HCT116 (cell line): ENCODE data around the gene PCSK6. TPM values are rescaled to one million over a fixed set of nuclear protein-coding genes. Genes with fewer than 3 reads are reported as not detected.

Experiments used
- ATAC-seq: fragments of 200-7000 bp; cut with Tn5 transposase; 2 replicates; pipeline ENCODE4 v1.9.1; 2020; ENCODE audit warnings: mild to moderate bottlenecking, moderate library complexity
- BruUV-seq: library from RNA; stranded (reverse); fragments of 400-500 nt; replicated peaks from 2 replicates; lab custom pipeline; 2021; lab: Mats Ljungman, UMichigan
- CTCF ChIA-PET: fragments of 300-600 bp; sonication (Branson Sonifier 250); formaldehyde crosslinking; loops from one replicate; lab custom pipeline; 2021; ENCODE audit warnings: antibody characterized with exemption; lab: Charles Lee
- POLR2A ChIA-PET: fragments of 300-600, 350-600 bp; sonication (Branson Sonifier 250); formaldehyde crosslinking; loops from one replicate; lab custom pipeline; 2021; ENCODE audit warnings: antibody characterized with exemption; lab: Charles Lee
- RAD21 ChIA-PET, 2 experiments: fragments of 300-600 bp; sonication (Branson Sonifier 250); formaldehyde crosslinking; loops; one replicate each; lab custom pipeline; 2023; ENCODE audit warnings: low total read pairs in 2 of 2; ENCODE audit not compliant: uncharacterized antibody in 2 of 2, unreplicated experiment in 2 of 2, low non-redundant PET in 1 of 2; lab: Charles Lee
- DNase-seq: peaks from one replicate; pipeline ENCODE4 v3.0.0-alpha.2; 2010; ENCODE audit warnings: low read depth, low spot score
- H2AFZ ChIP-seq: fragments of 200-600 bp; shearing (Covaris generic), sonication (generic); 2 replicates; pipeline ENCODE4 v1.6.1; 2017; ENCODE audit warnings: low read depth, mixed run types, mixed read lengths, antibody characterized with exemption, low read length; ENCODE audit not compliant: poor library complexity, severe bottlenecking
- H3K27ac ChIP-seq: 2 replicates; pipeline ENCODE4 v1.5.1; 2012; ENCODE audit warnings: low read depth, low read length
- H3K27me3 ChIP-seq: fragments of 200-600 bp; sonication (generic); 2 replicates; pipeline ENCODE4 v1.6.1; 2016; ENCODE audit warnings: mixed run types, low read length, mixed read lengths; ENCODE audit not compliant: insufficient read depth
- H3K36me3 ChIP-seq, 2 experiments: fragments of 200-500 bp in 1 of 2; fragments of 200-600 bp in 1 of 2; sonication (Bioruptor generic) in 1 of 2; sonication (generic) in 1 of 2; 2 replicates each; pipeline versions ENCODE4 v1.5.1 to v1.6.1; 2014 to 2016; ENCODE audit warnings: low read length in 2 of 2, inconsistent platforms in 1 of 2, mixed read lengths in 1 of 2, mixed run types in 1 of 2; ENCODE audit not compliant: insufficient read depth in 2 of 2, control insufficient read depth in 1 of 2
- H3K4me1 ChIP-seq, 2 experiments: fragments of 200-600 bp in 1 of 2; sonication (generic) in 1 of 2; 2 replicates each; pipeline versions ENCODE4 v1.5.1 to v1.6.1; 2012 to 2017; ENCODE audit warnings: low read length in 2 of 2, inconsistent platforms in 1 of 2, mild to moderate bottlenecking in 1 of 2, mixed read lengths in 1 of 2, mixed run types in 1 of 2, moderate library complexity in 1 of 2; ENCODE audit not compliant: insufficient read depth in 2 of 2, control insufficient read depth in 1 of 2
- H3K4me2 ChIP-seq: fragments of 200-600 bp; sonication (generic); 2 replicates; pipeline ENCODE4 v1.6.1; 2017; ENCODE audit warnings: mixed run types, low read length, mixed read lengths
- H3K4me3 ChIP-seq, 2 experiments: fragments of 200-600 bp in 1 of 2; sonication (generic) in 1 of 2; replicated peaks in 1 of 2; 2 replicates each; pipeline ENCODE4 v1.5.1; 2011 to 2016; ENCODE audit warnings: low read length in 2 of 2, control low read depth in 1 of 2, low read depth in 1 of 2, mild to moderate bottlenecking in 1 of 2, mixed read lengths in 1 of 2, mixed run types in 1 of 2
- H3K79me2 ChIP-seq: fragments of 200-600 bp; sonication (generic); 2 replicates; pipeline ENCODE4 v1.6.1; 2017; ENCODE audit warnings: mild to moderate bottlenecking, mixed run types, low read length, moderate library complexity, mixed read lengths; ENCODE audit not compliant: insufficient read depth
- H3K9ac ChIP-seq: fragments of 200-600 bp; sonication (generic); 2 replicates; pipeline ENCODE4 v1.6.1; 2016; ENCODE audit warnings: low read length, mixed read lengths
- H3K9me2 ChIP-seq: fragments of 200-600 bp; sonication (generic), shearing (Covaris generic); 2 replicates; pipeline ENCODE4 v1.6.1; 2017; ENCODE audit warnings: mixed run types, mild to moderate bottlenecking, moderate library complexity; ENCODE audit not compliant: insufficient read depth
- H3K9me3 ChIP-seq, 2 experiments: fragments of 200-500 bp in 1 of 2; fragments of 200-600 bp in 1 of 2; sonication (Bioruptor generic) in 1 of 2; sonication (generic) in 1 of 2; 2 replicates each; pipeline ENCODE4 v1.6.1; 2014 to 2017; ENCODE audit warnings: low read length in 2 of 2, mixed read lengths in 2 of 2, inconsistent platforms in 1 of 2, low read depth in 1 of 2, mild to moderate bottlenecking in 1 of 2, mixed run types in 1 of 2, moderate library complexity in 1 of 2; ENCODE audit not compliant: control insufficient read depth in 1 of 2, insufficient read depth in 1 of 2
- H4K20me1 ChIP-seq: fragments of 200-600 bp; sonication (generic), shearing (Covaris generic); 2 replicates; pipeline ENCODE4 v1.6.1; 2017; ENCODE audit warnings: mixed run types, mild to moderate bottlenecking, moderate library complexity; ENCODE audit not compliant: insufficient read depth
- CBX3 ChIP-seq: IDR thresholded peaks from 2 replicates; pipeline ENCODE4 v1.6.1; 2012; ENCODE audit warnings: low read depth
- CEBPB ChIP-seq: IDR thresholded peaks from 2 replicates; pipeline ENCODE4 v1.6.1; 2012; ENCODE audit warnings: low read depth
- CTCF ChIP-seq, 3 experiments: fragments of 200-600 bp in 1 of 3; sonication (generic) in 1 of 3; IDR thresholded peaks in 2 of 3; conservative IDR thresholded peaks in 1 of 3; 2 replicates each; pipeline ENCODE4 v1.5.1; 2012 to 2017; ENCODE audit warnings: low read depth in 2 of 3, low read length in 2 of 3, antibody characterized with exemption in 1 of 3, borderline replicate concordance in 1 of 3, control low read depth in 1 of 3, mild to moderate bottlenecking in 1 of 3, mixed read lengths in 1 of 3, mixed run types in 1 of 3, moderate library complexity in 1 of 3; ENCODE audit not compliant: insufficient read depth in 1 of 3
- EGR1 ChIP-seq: IDR thresholded peaks from 2 replicates; pipeline ENCODE4 v1.6.1; 2012; ENCODE audit warnings: low read depth
- EZH2 ChIP-seq: fragments of 200-600 bp; sonication (generic); IDR thresholded peaks from 2 replicates; pipeline ENCODE4 v1.6.1; 2017; ENCODE audit warnings: antibody characterized with exemption, mixed run types
- EZH2phosphoT487 ChIP-seq: fragments of 200-600 bp; IDR thresholded peaks from 2 replicates; pipeline ENCODE4 v1.6.1; 2018; ENCODE audit warnings: antibody characterized with exemption, borderline replicate concordance
- JUND ChIP-seq: IDR thresholded peaks from 2 replicates; pipeline ENCODE4 v1.6.1; 2012
- POLR2A ChIP-seq: IDR thresholded peaks from 2 replicates; pipeline ENCODE4 v1.7.0; 2011; ENCODE audit warnings: borderline replicate concordance; ENCODE audit not compliant: insufficient read depth, insufficient read length; ENCODE audit errors: extremely low read depth
- POLR2AphosphoS5 ChIP-seq: IDR thresholded peaks from 2 replicates; pipeline ENCODE4 v1.6.1; 2011; ENCODE audit warnings: mild to moderate bottlenecking, low read depth, low read length, moderate library complexity
- RAD21 ChIP-seq: IDR thresholded peaks from 2 replicates; pipeline ENCODE4 v1.6.1; 2012; ENCODE audit warnings: low read depth, mild to moderate bottlenecking
- SIN3A ChIP-seq: IDR thresholded peaks from 2 replicates; pipeline ENCODE4 v1.6.1; 2012; ENCODE audit warnings: low read depth
- SP1 ChIP-seq: IDR thresholded peaks from 2 replicates; pipeline ENCODE4 v1.6.1; 2012; ENCODE audit warnings: low read depth
- TCF7L2 ChIP-seq: IDR thresholded peaks from 2 replicates; pipeline ENCODE4 v1.7.0; 2011; ENCODE audit warnings: borderline replicate concordance, inconsistent platforms; ENCODE audit not compliant: insufficient read depth, insufficient read length; ENCODE audit errors: extremely low read depth
- YY1 ChIP-seq: IDR thresholded peaks from 2 replicates; pipeline ENCODE4 v1.6.1; 2011; ENCODE audit warnings: low read length, low read depth, moderate library complexity, mild to moderate bottlenecking; ENCODE audit not compliant: insufficient replicate concordance; ENCODE audit errors: extremely low read depth
- ZBTB33 ChIP-seq: IDR thresholded peaks from 2 replicates; pipeline ENCODE4 v1.6.1; 2011; ENCODE audit warnings: mild to moderate bottlenecking, low read length, moderate library complexity; ENCODE audit not compliant: insufficient replicate concordance; ENCODE audit errors: extremely low read depth
- ZFX ChIP-seq: fragments of 450-650 bp; IDR thresholded peaks from 2 replicates; pipeline ENCODE4 v1.6.1; 2017
- ZNF274 ChIP-seq: fragments of 200-500 bp; sonication (Bioruptor generic); IDR thresholded peaks from 2 replicates; pipeline ENCODE4 v1.6.1; 2014; ENCODE audit warnings: mild to moderate bottlenecking, low read depth, low read length, inconsistent platforms
- intact Hi-C: fragments of 100-400 bp; cut with micrococcal nuclease; formaldehyde crosslinking; loops from 2 replicates; pipeline ENCODE4 v1.10.0; 2022
- total RNA-seq: library from RNA; stranded (reverse); gene quantifications from one replicate; pipeline ENCODE4 v1.2.1, GENCODE V29; 2021; ENCODE audit not compliant: unreplicated experiment
- TF ChIP-seq, protein P1 (sequence below): IDR thresholded peaks from 2 replicates; pipeline ENCODE4 v1.6.1; 2012
- TF ChIP-seq, protein P2 (sequence below): IDR thresholded peaks from 2 replicates; pipeline ENCODE4 v1.6.1; 2012; ENCODE audit warnings: low read depth

The PCSK6 gene
- total RNA-seq, 1 experiment from 2014 or later: 13.5 TPM

GRCh38 chr15:101492766-101493692, 3.5 kb upstream of the PCSK6 start:
- H3K27ac ChIP-seq: no peak overlapping the region
- RAD21 ChIA-PET: no interaction called here
- intact Hi-C loops: no loop called here
- TF ChIP-seq EGR1 (no peak), ZBTB33 (no peak), EZH2 (no peak), POLR2A (no peak), CTCF (IDR thresholded peaks at IDR 0.05 in 2 of 3, conservative IDR thresholded peaks at IDR 0.05 in 1 of 3; ENCODE audit: borderline replicate concordance in 1 of 3, insufficient read depth in 1 of 3, low read depth in 2 of 3, low read length in 2 of 3) (no peak), SP1 (no peak), EZH2phosphoT487 (no peak), SIN3A (no peak), RAD21 (no peak), CBX3 (no peak), YY1 (no peak), CEBPB (no peak), POLR2AphosphoS5 (no peak), TCF7L2 (no peak), ZFX (no peak), ZNF274 (no peak), JUND (no peak)
- TF ChIP-seq, protein P1, sequence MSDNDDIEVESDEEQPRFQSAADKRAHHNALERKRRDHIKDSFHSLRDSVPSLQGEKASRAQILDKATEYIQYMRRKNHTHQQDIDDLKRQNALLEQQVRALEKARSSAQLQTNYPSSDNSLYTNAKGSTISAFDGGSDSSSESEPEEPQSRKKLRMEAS: no peak
- TF ChIP-seq, protein P2, sequence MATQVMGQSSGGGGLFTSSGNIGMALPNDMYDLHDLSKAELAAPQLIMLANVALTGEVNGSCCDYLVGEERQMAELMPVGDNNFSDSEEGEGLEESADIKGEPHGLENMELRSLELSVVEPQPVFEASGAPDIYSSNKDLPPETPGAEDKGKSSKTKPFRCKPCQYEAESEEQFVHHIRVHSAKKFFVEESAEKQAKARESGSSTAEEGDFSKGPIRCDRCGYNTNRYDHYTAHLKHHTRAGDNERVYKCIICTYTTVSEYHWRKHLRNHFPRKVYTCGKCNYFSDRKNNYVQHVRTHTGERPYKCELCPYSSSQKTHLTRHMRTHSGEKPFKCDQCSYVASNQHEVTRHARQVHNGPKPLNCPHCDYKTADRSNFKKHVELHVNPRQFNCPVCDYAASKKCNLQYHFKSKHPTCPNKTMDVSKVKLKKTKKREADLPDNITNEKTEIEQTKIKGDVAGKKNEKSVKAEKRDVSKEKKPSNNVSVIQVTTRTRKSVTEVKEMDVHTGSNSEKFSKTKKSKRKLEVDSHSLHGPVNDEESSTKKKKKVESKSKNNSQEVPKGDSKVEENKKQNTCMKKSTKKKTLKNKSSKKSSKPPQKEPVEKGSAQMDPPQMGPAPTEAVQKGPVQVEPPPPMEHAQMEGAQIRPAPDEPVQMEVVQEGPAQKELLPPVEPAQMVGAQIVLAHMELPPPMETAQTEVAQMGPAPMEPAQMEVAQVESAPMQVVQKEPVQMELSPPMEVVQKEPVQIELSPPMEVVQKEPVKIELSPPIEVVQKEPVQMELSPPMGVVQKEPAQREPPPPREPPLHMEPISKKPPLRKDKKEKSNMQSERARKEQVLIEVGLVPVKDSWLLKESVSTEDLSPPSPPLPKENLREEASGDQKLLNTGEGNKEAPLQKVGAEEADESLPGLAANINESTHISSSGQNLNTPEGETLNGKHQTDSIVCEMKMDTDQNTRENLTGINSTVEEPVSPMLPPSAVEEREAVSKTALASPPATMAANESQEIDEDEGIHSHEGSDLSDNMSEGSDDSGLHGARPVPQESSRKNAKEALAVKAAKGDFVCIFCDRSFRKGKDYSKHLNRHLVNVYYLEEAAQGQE: no peak
- peaks cover 3 to 22% of the 10 kb centered on the region in 2 experiments; a peak in 2 of 4 replicates for H3K4me1 ChIP-seq
- no peaks in the 10 kb centered on the region for H3K9me2 ChIP-seq
- POLR2A ChIA-PET: no interaction called here
- DNase-seq: no peak
- H3K9me3 ChIP-seq: no peaks in the 10 kb centered on the region; a peak in 1 of 4 replicates
- CTCF ChIA-PET: no interaction called here
- H4K20me1 ChIP-seq: no peaks in the 10 kb centered on the region
- ATAC-seq: no peak
- no peak overlapping the region for H3K9ac ChIP-seq
- H3K4me2 ChIP-seq: no peak overlapping the region
- no peaks in the 10 kb centered on the region for H3K36me3 ChIP-seq
- no peak overlapping the region for H3K4me3 ChIP-seq
- H3K79me2 ChIP-seq: peaks cover 6% of the 10 kb centered on the region; the same call in 1 of the 2 replicates
- H2AFZ ChIP-seq: no peak overlapping the region
- 0 out of 2 replicates have a peak, but pooled peaks cover 3% of the 10 kb centered on the region for H3K27me3 ChIP-seq
- no TSS peak for BruUV-seq
